ENCODE results near the gene MAP6. TPM values are rescaled to one million over a fixed set of nuclear protein-coding genes. Genes with fewer than 3 reads are reported as not detected.

The MAP6 gene
- total and polyA plus RNA-seq, 9 of the 15 experiments (the other 6 are each of a cell fraction or from before 2014, with no cell fraction given) = not detected

- TF ChIP-seq ZBTB2 (IDR thresholded peaks at IDR 0.05) (peak; percentile 66; the same call in 1 of the 2 replicates), GTF2B (IDR thresholded peaks at IDR 0.05; ENCODE audit: extremely low read depth, insufficient read length) (no peak), MYNN (IDR thresholded peaks at IDR 0.05) (peak; percentile 75; the same call in 1 of the 2 replicates), MYNN (CRISPR knock-in tag; IDR thresholded peaks at IDR 0.05) (no peak), ARNT (IDR thresholded peaks at IDR 0.05) (peak; percentile 88 to 93; a peak in 3 of 4 replicates), ZNF75A (CRISPR knock-in tag; IDR thresholded peaks at IDR 0.05) (no peak), XRCC4 (IDR thresholded peaks at IDR 0.05; ENCODE audit: extremely low read depth, insufficient read depth, insufficient read length) (no peak), MEF2D (tag; conservative IDR thresholded peaks at IDR 0.05; ENCODE audit: low read depth) (no peak; the same call in 1 of the 2 replicates), PBX2 (CRISPR knock-in tag; IDR thresholded peaks at IDR 0.05; ENCODE audit: low read depth) (no peak), PBX2 (tag; conservative IDR thresholded peaks at IDR 0.05; ENCODE audit: low read depth) (no peak), ZNF764 (CRISPR knock-in tag; IDR thresholded peaks at IDR 0.05; ENCODE audit: low read depth) (no peak), PRMT5 (CRISPR knock-in tag; IDR thresholded peaks at IDR 0.05) (no peak), ZNF449 (CRISPR knock-in tag; IDR thresholded peaks at IDR 0.05) (no peak), BCOR (IDR thresholded peaks at IDR 0.05) (peak; percentile 74), POLR3A (IDR thresholded peaks at IDR 0.05; ENCODE audit: borderline replicate concordance, extremely low read depth, insufficient read depth, insufficient read length) (no peak), MCM5 (IDR thresholded peaks at IDR 0.05; ENCODE audit: low read depth) (no peak), MEF2A (IDR thresholded peaks at IDR 0.05; ENCODE audit: control insufficient read depth, low read depth, low read length) (0 out of 2 replicates have a peak, but pooled peaks have one; percentile 56)
Measured at GRCh38 chr11:75589933-75590332, 78.9 kb downstream of the MAP6 start (continued).

All from K562 (cell line).